ENCODE measurements around the gene SAMD4A.

SAMD4A gene

DNA sequence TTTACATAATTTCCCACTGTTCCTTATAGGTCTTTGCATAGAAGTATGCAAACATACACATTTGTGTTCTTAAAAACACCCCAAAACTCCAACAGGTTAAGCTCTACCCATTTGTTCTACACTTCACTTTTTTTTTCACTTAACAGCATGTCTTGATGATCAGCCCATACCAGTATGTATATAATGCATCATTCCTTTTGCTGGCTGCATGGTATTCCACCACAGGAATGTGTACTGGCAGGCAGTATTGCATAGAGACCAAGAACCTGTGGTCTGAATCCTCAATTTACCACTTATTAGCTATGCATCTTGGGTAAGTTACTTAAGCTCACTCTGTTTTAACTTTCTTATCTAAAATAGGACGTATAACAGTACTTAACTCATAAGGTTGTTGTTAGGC lies 65.5 kb downstream of the SAMD4A start:
- DNase-seq (ENCODE audit: low read depth): no peak

DNA sequence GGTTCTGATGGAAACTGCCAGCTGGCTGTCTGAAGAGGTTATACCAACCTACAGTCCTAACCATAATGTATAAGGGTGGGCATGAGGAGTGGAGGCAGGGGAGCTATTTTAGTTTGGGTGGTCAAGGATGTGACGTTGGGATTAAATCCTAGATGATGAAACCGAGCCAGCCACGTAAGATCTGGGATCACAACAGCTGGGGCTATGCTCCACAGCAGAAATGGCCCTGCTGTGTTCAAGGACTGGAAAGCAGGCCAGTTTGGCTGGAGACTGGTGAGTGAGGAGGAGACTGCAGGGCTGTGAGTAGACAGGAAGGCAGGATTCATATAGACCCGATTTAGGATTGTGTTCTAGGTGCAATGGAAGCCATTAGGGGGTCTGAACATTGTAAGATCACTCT lies 66.1 kb downstream of the SAMD4A start:
- DNase-seq (ENCODE audit: low read depth): no peak

DNA sequence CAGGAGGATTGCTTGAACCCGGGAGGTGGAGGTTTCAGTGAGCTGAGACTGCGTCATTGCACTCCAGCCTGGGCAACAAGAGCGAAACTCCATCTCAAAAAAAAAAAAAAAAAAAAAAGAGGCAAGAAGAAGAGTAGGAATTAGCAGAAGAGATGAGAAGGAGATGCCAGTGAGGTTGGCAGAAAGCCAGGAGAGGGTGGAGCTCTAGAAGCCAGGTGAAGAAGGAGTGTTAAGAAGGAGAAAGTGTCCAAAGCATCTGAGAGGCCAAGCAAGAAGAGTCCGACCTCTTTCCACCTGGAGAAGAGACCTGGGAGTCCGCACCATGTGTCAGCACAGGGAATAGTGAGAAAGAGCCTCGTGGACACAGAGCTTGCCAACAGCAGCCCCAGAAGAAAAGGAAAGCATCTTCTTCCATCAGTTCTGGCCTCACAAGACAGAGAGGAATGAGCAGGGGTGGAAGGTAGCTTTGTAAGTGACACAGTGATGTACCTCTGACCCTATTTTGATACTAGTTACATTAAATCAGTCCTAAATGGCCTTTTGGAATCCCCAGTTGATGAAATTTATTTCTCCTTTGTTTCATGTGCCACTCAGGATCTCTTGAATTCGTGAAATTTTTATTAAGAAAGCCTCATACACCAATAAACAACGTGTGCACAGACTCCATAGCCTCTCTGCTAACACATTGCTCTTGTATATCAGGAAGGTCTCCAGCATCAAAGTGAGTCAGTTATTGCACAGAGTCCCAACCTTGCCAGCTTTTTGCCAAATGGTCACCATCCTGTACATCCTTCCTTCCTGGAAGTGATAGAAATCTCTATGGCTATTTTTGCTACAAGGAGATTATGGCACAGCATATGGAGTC lies 70.6 kb downstream of the SAMD4A start:
- DNase-seq (ENCODE audit: low read depth): no peak

DNA sequence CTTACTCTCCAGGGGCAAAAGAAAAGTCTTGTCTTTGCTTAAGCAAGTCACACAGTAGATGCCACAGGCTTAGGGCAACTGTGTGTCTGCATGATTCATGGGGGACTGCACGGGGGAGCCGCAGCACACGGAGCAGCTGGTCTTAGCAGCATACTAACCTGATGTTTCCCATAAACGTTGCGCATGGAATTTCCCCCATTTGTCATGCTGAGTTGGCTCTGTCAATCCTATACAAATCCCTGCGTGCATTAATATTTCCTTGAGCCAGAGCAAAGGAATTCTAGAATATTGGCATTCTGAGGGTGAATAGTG lies 71.2 kb downstream of the SAMD4A start:
- no peak for DNase-seq (ENCODE audit: low read depth)

DNA sequence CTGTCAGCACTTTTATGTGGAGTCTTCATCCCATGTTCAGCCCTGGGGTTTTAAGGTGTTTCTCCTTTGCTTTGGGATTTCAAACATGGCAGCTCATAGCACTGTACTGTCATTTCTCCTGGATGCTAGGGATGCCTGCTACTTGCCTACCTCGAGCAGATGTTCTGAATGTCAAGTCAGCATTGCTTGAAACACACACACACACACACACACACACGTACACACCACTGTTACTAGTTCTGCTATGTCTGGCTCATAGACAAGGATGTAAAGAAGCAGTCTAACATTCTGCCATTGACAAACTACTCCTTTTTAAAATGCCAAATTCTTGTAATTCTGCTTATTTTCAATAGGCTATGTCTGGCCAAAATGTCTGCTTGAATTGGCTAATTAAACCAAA lies 72.7 kb downstream of the SAMD4A start:
- DNase-seq (ENCODE audit: low read depth): no peak

DNA sequence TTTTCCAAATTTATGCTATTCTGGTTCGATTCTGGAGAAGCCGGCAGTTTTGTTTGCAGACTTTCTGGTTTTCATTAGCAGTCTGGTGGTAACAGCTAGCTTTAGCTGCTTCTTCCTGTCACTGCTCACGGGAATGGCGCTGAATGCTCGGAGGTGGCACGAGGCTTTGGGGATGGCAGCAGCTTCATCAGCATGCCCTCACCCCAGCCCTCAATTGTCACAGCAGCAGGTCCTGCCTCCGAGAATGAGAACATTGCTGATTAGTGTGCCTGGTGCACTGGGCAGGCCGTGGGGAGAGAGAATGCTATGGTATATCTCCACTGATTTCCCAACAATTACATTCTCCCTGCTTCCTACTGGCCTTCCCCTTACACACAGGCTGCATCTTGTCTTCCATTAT lies 73.6 kb downstream of the SAMD4A start:
- no peak for DNase-seq (ENCODE audit: low read depth)

DNA sequence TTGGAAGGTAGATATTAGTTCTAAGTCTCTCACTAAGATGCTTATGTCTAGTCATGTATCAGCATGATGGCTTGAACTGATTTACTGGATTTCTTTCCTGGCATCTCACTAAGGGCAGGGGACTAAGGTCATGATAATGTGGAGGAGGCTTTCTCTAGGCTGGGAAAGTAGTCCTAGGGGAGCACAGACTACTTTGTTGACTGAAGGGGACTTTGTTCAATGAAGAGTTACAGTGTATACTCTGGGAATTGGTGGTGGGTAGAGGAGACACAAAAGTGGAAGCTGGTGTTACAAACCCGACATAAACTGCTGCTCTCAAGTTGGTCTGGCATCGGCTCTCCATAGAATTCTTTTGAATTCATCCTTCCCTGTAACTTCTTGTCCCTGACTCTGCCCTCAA lies 75.2 kb downstream of the SAMD4A start:
- no peak for DNase-seq (ENCODE audit: low read depth)

DNA sequence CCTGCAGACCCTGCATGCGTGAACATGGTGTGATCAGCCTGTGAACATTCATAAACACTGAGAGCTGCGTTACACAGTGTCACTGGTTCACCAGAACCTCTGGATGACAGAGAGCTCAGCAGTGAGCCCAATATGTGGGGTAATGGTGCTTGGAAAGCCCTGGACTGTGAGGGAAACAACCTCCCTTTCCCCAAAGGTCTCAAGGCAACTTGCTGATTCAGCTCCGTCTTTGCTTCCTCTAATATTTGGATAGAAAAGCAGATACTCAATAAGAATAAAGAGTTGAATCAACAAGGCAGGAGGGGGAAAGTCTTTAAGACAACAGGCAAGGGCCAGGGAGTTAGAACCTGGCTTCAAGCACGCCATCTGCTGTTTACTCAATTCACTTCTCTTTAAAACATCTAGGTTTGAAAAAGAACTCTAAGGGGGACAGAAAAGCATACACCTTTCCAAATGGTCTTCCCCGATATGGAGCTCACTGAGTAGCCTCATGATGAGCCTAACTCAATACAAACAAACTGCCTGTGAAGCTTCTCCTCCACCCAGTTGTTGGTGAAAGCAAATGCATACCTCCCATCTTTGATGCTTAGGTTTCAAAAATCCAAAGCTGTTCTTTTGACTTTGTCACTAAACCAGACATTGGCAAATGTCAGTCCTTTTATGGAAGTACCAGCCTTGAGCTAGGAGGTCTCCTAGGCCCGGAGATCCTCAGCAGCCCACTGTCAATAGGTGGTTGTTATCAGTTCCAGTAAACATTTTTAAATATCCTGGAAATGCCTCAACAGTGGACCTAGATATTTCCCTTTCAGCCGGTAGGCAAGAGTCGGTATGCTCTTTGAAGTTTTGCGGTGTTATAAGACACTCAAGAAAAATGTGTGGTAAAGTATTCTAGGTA lies 76.1 kb downstream of the SAMD4A start:
- no peak for DNase-seq (ENCODE audit: low read depth)

DNA sequence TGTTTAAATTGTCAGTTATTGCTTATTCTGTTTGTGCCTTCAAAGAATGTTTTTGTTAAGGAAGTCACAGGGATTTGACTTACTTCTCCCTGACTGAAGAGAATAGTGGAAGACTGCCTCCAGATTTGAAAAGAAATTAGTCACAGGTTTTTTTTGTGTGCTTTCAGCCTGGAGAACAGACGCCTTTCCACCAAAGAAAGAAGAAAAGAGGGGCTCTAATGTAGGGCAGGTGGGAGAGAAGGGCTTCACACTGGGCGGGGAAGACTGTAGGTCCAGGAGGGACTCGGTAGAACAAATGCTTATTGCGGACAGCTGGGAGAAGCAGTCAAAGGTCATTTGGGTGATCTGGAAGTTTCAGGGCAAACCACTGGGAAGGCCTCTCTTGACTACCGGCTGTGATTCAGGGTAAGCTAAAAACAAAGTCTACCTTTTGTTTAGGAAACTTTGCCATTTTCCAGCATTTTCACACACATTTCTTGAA lies 76.8 kb downstream of the SAMD4A start:
- DNase-seq (ENCODE audit: low read depth): no peak

DNA sequence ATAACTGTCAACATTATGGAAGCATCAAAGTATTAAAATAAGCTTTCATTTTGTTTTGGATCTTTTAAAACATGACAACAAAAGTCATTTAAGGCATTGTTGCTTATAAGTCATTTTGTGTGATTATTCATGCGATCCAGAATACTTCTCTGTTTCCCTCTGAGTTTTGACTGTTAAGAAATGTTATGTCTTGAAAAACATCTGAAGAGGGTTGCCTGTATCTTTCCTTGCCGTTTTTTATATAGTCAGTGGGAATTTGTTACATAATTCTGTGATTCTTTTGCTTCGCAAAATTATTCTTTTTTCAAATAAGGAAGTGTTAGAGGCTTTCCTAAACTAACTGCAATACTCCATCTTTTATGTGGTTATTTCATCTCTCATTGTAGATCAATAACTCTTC lies 78.7 kb downstream of the SAMD4A start:
- no peak for DNase-seq (ENCODE audit: low read depth)

DNA sequence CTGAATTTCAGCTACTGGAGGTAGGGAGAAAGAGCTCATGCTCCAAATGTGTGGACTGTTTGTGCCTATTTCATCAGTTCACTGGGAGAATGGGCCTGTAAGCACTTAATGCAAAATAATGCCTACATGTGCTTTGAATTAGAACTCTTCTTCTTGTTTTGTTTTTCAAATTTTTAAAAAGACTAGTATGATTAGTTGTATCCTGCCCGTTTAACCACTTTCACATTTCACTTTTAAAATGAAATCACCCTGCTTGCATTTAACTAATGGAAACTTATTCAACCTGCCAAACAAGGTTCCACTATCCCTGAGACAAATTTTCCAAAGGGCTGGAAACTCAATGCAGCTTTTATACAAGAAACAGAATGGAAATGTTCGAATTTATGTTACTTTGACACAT lies 79.7 kb downstream of the SAMD4A start:
- DNase-seq (ENCODE audit: low read depth): no peak

DNA sequence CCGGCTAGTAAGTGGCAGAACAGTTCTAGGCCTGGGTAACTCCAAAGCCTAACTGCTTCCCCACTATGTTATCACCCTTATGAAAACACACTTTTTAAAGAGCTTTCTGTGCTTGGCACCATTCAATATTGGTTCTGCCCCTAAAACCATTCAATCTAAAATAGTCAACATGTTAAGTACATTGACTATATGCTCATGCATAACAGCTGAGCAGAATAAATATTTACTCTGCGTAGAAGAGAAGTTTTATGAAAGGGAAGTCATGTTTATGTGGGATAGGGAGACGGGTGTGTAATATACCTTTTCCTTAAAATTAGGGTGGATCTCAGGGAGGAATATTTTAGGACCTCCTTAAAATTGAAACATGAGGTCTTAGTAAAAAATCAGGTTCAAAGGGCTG lies 80.5 kb downstream of the SAMD4A start:
- DNase-seq (ENCODE audit: low read depth): no peak

DNA sequence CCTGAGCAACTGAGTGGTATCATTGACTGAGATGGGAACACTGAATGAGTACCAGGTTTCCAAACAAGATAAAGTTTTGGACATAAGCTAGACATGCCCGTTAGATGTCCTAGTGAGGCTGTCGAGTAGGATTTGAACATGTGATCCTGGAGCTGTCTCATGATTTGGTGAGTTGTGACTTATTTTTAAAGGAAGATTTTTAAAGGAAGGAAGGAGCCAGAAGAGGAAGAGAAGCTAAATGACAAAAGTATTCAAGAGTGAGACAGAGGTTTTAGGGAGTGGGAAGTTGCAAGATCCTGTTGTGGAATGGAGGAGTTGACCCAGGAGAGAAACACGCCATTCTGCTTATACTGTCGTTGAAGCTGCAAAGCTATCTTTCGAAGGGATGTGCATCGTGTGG lies 82.1 kb downstream of the SAMD4A start:
- no peak for DNase-seq (ENCODE audit: low read depth)

DNA sequence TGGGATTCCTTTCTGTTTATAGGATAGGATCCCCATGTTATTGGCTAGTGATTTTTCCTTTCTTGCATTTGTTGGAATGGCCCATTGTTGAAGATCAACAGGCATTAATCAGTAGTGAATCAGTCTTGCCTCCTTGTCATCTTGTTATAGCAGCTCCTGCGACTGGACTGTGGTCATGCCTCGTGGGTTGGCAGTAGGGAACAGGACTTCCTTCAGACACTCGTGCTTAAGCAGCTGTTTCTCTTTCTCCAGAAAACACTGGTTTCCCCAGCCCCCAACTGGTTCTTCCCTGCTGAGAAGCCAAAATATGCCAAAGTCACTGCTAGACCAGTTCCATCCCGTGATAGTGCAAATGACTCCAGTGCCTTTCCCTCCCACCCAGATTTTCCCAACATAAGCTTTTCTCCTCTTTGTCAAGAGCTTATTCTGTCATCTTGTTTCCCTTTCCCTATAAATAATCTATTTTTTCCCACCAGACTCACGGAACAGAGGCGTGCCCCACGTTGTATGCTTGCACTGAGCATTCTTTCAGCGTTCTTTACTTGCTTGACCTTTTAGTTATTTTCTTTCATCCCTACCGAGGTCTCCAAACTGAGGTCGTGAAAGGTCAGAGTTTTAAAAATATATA lies 83.5 kb downstream of the SAMD4A start:
- no peak for DNase-seq (ENCODE audit: low read depth)

DNA sequence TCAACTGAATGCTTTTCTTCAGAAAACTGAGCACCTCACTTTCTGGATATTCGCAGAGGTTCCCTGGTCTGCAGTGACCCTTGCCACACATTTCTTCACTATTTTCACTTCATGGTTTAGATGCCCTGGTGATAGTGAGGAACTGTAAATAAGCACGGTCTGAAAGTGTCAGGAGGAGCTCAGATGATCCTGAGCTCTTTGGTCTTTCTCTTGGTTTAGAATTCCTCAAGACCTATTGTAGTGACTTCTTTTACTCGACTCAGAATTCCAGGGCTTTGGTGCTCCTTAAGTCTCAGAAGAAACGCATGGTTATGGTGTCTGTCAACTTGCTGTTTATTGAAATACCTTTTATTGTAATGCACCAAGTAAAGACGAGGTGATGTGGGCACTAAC lies 84.0 kb downstream of the SAMD4A start:
- no peak for DNase-seq (ENCODE audit: low read depth)

DNA sequence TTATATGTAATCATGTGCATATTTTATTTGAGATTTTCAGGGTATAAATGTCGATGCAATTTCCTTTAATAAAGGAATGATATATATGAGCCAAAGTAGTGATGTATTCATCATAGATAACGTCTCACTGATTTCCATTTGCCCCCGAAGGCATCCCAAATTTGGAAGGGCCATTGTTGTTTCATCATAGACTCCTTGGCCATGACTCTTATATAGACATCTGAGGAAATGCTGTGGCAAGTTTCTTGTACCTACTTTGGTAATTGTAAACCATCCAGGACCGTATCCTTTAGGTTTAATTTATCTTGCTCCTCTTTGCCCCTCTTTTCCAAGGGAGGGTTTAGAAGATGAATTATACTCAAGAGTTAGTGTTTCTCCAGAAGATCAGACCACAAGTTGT lies 84.7 kb downstream of the SAMD4A start:
- DNase-seq (ENCODE audit: low read depth): no peak

DNA sequence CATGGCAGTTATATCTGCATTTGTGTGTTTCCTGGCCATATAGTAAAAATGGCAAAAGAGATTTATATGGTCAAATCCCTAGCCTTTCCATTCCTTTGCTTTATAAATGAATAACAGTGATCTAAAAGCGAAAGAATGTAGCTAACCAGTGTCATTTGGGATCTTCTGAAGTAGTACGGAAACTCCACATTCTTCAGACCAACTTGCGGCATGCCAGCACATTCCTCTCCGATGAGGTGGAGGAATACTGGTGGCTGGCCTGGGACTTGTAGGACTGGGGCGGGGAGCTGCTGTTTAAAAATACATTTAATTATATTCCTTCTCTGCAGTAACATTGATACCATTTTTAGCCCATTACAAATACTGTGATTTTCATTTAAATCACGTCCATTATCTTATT lies 85.3 kb downstream of the SAMD4A start:
- DNase-seq (ENCODE audit: low read depth): no peak

DNA sequence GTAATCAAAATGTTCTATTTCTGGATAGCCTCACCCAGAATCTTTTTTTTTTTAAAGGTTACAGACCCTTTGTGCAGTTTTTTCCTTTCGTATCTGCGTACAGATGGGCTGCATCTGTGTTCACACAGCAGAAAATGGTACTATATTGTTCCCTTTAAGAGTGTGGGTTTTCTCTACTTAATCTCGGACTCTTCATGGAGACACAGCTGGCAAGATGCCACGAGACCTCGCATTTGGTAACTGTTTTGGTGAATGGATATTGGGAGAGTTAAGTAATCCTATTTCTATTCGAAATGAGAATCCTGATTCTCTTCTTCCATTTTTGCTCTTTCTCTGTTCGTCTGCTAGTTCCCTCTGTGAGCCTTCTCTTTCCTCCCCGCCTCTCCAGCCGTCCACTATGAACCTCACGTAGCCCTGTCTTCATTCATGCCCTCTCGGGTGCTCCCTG lies 85.7 kb downstream of the SAMD4A start:
- no peak for DNase-seq (ENCODE audit: low read depth)

DNA sequence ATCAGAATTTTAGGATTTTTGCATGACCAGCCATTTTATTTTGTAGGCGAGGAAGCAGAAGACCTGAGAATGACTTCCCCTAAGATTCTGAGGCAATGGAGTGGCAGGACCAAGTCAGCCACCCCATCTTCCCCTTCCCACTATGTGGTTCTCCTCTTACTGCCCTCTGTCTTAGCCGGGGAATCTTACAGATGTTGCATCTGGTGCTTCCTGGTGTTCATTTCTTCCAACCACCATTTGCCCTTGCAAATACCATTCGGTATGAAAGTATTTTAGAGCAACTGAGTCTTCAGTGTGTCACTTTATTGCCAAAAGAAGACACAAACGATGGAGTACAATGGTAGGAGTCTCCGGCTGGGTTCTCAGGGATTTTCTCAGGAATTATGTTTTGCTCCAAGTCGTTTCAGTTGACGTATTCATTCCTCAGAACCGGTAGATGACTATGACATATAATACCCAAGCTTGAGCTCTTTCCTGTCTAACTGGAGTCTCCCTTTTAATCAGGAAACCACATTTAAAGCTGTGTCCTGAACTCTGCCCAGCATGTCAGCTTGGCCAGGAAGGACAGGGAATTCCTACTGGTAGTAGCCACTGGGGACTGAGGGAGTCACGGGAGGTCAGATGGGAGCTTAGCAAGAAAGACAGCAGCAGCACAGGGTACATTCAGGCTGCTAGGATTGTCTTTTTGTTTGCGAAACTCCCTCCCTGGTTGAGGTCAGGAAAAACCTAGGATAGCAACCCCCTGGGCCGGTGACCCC lies 87.0 kb downstream of the SAMD4A start:
- no peak for DNase-seq (ENCODE audit: low read depth)

DNA sequence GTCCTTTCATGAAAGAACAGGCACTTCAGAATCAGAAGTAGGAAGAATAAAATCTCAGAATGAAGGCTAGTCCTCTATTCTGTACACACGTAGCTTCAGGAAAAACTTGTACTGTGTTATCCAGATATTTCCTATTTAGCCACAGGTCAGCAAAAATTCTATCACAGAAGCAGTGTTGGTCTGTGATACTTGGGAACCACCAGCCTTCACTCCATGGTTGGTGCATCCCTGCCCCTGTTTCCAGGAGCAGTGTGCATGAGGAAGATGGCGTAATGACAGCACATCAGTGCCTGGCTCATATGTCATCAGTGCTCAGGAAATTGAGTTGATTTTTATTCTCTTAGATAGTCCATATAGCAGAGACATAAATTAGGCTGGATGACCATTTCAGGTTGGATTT lies 87.7 kb downstream of the SAMD4A start:
- no peak for DNase-seq (ENCODE audit: low read depth)

DNA sequence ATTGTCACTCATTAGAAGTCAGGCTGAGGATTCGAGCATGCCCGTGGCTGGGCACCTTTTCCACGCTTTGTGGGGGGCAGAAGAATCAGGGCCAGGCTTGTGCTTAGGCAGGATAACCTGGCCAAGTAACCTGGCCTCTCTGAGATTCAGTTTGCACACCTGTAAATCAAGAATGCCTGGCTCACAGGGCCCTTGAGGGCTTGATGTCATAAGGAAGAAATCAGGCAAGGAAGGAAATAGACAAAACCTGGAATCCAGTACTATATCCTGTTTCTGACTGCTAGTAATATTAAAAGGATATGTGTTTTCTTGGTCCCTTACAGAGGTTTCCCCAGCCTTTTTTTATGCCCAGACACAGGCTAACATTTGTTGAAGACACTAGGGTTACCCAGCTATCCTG lies 91.9 kb downstream of the SAMD4A start:
- DNase-seq (ENCODE audit: low read depth): no peak

DNA sequence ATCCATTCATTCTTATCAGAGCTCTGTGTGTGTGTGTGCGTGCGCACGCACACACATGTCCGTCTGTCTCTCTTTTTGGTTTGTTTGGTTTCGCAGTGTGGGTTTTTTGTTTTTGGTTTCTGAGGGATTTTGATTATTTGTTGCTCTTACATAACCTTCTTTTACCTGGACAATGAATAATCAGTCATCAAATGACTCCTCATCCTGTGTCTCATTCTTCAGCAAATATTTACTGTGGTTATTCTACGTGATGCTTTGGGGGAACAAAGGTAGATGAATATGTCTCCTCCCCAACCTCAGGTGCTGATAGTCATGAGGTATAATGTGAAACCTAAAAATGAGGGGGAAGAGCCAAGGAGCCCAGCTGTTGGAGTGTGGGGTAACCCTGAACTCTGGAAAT lies 92.4 kb downstream of the SAMD4A start:
- no peak for DNase-seq (ENCODE audit: low read depth)
